RKO (cell line): ENCODE results near the gene FCER2.

Source experiments
- DNase-seq: peaks from one replicate; pipeline ENCODE4 v3.0.0-alpha.2; 2016; ENCODE audit warnings: low spot score

Gene FCER2

DNA sequence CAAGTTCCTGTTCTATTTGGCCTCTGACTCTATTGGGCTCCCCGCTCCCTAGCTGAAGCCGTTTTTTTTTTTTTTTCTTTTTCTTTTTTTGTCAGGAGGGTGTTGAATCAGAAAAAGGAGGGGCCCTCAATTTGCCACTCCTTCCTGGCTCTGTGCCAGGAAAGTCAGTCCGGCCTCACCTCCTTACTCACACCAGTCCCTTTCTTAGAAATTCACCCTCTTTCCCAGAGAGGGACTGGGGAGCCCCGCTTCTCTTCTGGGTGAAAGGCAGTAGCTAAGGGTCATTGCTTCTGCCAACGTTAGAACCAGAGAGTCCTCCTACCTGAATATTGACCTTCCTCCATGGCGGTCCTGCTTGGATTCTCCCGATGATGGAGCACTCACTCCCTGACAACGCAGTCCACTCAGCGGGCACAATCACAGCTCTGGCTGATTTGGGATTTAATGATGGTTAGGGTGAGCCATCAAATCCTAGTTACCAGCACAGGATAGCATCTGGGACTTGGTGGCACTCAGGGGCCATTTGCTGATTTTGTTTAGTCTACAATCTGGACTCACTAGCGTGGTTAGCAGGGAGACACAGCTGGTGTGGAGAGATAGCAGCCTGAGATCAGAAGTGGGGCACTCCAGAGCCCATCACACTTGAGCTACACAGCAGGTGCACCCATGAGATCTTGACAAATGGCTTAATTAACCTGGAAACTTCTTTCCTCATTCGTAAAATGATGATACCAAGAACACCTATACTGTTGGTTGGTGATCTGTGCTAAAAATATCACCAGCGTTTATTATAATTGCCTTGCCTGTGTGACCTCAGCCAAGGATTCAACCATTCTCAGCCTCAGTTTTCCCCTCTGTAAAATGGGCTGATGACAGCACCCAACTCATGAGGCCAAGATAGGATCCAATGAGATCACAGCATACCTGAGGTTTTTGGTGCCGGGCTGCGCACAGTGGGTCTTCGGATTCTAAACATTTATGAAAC lies 2.2 kb downstream of the FCER2 start:
- peak; percentile 81 for DNase-seq

DNA sequence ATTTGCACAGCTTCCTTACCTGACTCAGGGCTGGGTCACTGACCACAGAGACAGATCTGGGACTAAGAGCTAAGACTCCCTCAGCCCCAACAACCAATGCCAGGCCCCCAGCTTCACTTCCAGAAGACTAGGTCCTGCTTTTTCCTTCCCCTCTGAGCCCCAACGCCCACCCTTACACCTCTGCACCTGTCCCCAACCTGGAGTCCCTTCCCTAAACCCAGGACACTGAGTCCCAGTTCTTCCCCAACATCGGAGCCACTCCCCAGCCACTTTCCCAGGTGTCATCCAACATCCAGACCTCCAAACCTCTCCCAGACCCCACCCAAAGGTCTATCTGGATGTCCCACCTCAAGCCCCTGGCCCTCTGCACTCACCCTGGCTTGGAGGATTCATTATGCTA lies 2.9 kb downstream of the FCER2 start:
- no peak for DNase-seq

DNA sequence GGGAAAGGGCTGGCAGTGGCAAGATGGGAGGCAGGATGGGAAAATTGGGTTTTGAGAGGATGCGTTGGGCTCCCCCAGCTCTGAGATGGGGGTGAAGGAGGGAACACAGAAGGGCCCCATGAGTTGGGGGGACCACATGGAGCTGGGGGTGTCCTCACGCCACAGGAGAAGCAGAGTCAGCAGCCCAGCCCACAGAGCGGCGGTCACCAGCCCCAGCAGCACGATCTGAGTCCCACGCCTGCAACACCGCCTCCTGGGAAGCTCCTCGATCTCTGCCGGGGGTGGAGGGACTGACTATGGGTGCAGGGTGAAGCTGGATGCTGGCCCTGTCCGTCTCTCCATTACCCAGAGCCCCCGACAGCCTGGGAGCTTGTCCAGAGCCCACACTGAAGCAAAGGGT lies 3.3 kb downstream of the FCER2 start:
- DNase-seq: no peak

DNA sequence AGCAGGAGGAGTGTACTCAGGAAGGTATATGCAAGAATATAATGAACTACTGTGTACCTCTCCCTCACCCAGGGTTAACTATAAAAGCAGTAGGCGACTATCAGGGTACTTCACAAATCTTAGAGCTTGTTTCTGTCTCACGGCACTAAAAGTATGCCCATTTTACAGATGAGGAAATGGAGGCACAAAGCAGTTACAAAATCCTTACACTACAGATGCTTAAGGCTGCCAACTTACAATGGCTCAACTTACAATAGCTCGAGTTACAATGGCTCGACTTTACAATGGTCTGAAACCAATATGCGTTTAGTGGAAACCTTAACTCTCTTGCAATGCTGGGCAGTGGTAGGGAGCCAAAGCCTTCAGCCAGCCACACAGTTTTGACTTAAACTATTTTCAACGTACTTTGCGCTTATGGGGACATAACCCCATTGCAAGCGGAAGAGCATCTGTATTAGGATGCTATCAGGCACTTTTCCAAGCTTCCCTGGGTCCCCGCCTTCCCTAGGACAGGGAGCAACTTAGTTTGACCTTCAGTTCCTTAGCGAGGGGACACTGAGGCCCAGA lies 4.1 kb downstream of the FCER2 start:
- no peak for DNase-seq

DNA sequence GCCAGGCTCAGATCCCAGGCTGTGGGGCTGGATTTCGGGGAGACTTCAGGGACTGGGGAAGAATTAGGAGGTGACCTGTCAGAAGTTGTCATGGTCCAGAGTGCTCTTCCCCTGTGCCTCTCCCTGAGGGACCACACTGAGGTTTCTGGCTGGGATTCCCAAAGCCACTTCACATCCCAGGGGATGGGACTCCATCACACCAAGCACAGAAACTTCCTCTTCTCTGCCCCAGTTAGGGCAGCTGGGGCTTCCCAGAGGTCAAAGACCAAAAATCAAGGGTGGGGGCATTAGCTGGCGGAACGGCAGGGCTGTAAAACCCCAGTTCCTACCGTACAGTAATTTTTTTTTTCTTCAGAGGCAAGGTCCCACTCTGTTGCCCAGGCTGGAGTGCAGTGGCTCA lies 7.4 kb downstream of the FCER2 start:
- DNase-seq: no peak

DNA sequence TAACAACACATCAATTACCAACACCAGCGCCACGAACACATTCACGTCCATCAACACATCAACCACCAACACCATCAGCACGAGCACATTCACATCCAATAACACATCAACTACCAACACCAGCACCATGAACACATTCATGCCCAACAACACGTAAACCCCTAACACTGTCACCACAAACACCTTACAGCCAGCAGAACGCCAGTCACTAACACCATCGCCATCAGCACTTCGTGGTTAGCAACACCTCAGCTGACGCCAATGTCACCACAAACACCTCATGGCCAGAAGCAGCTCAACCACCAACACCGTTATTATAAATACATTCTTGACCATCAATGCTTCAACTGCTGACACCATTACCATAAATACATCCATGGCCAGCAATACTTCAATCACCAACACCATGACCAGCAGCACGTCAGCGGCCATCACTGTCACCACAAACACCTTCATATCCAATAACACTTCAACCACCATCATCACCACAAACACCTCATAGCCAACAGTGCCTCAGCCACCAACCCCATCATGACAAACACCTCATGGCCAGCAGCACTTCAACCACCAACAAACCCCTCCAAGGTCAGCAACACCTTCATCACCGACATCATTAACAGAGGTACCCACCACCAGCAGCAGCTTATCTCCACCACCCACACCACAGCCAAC lies 9.4 kb downstream of the FCER2 start:
- DNase-seq: no peak

DNA sequence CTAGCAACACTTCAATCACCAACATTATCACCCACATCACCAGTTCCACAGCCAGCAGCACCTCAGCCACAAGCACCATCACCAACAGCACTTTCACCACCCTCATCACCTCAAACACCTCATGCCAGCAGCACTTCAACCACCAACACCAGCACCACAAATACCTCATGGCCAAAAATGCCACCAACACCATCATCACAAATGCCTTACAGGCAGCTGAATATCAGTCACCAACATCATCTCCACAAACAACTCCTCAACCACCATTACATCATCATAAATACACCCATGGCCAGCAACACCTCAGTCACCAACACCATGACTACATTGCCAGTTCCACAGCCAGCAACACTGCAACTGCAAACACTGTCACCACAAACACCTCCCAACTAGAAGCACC lies 10.4 kb downstream of the FCER2 start:
- DNase-seq: no peak

DNA sequence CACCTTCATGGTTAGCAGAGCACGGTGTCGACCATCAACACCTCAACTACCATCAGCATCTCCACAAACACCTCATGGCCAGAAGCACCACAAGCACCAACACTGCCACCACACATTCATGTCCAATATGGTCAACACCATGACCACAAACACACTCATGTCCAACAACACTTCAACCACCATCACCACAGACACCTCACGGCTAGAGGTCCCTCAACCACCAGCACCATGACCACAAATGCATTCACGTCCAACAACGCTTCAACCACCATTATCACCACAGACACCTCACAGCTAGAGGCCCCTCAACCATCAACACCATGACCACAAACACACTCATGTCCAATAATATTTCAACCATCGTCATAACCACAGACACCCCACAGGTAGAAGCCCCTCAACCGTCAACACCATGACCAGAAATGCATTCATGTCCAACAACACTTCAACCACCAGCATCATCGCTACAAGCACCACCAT lies 11.1 kb downstream of the FCER2 start:
- DNase-seq: no peak

DNA sequence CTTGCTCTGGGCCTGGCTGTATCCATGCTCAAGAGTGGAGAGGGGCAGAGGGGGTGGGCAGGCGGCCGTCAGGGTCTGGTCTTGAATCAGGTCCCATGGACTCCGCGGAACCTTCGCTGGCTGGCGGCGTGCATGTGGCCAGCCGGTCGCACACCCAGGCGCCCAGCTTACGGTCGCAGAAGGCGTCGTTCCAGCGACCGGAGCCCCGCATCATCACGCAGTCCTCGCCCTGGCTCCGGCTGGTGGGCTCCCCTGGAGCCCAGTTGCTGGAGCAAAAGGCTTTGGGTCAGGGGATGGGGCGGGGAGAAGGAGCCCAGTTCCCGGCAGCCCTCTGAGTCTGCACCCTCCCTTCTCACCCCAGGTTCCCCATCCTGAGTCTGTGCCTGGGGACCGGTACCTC lies 12.8 kb downstream of the FCER2 start:
- no peak for DNase-seq

DNA sequence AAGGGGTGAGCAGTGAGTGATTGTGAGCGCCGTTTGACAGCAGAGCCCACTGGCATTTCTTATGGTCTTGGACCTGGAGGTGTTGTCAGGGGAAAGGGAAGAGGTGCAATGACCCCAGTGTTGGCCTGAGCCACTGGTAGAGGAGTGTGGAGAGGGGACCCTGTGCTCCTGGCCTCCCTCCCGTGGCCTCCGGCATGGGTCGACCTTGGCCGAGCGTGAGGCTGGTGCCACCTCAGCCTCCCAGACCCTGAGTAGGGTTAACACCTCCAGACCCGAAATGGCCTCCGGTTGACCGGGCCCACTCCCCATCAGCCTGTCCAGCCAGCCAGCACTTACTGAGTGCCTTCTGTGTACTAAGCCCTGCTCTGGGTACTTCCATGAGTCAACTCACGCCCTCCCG lies 14.8 kb downstream of the FCER2 start:
- DNase-seq: no peak

DNA sequence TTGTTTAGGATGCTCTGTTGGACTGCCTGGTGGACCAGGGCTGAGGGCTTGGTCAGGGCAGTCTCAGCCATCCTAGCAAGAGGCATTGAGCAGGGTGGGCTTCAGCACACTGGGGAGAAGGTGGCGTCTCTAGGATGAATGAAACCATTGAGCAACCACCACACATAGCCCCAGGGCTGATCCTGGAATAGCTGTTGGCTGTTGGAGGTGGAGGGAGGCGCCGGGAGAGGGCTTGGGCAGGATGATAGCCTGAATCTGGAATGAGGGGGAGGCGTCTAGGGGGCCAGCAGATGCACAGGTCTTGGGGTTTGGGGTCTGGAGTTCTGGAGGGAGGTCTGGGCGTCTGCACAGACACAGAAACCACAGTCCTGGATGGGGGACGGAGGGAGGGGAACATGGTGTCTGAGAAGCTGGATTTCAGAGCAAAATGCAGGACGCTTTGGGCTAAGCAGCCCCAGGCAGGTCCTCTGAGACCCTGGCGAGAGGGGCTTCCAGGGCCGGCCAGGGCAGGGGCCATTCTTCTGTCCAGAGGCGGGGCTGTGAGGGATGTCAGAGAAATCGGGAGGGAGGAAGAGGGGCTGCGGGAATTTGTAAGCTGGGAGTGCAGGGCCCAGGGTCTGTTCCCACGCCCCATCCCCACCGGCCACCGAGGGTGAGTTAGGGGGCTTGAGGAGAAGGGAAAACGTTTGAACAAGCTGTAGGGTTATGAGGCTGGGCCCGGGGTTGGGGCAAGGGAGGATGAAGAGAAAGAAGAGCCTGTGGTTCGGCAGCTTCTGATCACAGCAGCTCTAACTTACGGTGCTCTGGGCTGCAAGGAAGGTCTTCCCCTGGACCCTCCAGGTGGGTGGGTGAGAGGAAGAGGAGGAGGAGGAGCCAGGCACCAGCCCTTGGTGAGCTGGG lies 16.1 kb downstream of the FCER2 start:
- no peak for DNase-seq

DNA sequence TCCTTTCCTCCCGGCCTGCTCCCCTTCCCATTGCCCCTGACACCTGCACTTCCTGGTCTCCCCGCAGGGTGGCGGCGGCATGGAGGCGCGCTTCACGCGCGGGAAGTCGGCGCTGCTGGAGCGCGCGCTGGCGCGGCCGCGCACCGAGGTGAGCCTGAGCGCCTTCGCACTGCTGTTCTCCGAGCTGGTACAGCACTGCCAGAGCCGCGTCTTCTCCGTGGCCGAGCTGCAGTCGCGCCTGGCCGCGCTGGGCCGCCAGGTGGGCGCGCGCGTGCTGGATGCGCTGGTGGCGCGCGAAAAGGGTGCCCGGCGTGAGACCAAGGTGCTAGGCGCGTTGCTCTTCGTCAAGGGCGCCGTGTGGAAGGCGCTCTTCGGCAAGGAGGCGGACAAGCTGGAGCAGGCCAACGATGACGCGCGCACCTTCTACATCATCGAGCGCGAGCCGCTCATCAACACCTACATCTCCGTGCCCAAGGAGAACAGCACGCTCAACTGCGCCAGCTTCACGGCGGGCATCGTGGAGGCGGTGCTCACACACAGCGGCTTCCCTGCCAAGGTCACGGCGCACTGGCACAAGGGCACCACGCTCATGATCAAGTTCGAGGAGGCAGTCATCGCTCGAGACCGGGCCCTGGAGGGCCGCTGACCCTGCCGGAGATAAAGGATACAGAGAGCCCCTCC lies 19.6 kb downstream of the FCER2 start:
- DNase-seq: no peak

DNA sequence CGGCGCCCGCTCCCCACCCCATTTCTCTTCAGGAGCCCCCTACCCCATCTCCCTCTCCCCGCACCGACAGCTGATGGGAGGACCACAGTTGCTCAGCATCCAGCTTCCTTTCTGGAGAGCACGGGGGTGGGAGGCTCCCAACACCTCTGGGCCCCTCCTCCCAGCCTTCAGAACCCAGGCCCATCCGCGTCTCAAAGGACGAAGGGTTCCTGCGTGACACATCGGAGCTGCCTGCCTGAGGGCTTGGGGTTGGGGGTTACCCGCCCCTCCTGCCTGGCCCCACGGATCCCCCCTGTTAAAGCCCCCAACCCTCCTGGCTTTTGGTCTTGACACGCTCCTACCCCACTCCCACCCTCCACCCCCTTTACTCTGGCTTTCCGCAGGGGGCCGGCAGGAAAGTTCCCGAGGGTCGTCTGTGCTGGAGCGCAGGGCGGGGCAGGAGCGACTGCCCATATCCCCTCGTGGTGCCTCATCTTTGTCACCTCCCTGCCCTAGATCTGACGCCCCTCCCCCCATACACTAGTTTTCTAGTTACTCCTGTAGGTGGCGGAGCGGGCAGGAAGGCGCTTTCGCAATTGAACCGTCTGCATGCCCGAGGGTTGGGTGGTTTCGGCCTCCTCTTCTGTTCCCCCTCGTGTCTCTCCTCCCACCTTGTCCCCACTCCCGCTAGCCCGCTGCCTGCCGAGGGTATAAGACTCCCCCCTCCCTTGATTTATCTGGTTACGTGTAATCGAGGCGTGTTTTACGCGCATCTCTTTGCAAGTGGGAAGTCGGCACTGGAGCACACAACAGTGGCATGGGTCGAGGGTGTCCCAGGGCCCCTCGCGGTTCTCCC lies 20.4 kb downstream of the FCER2 start:
- peak; percentile 49 for DNase-seq

DNA sequence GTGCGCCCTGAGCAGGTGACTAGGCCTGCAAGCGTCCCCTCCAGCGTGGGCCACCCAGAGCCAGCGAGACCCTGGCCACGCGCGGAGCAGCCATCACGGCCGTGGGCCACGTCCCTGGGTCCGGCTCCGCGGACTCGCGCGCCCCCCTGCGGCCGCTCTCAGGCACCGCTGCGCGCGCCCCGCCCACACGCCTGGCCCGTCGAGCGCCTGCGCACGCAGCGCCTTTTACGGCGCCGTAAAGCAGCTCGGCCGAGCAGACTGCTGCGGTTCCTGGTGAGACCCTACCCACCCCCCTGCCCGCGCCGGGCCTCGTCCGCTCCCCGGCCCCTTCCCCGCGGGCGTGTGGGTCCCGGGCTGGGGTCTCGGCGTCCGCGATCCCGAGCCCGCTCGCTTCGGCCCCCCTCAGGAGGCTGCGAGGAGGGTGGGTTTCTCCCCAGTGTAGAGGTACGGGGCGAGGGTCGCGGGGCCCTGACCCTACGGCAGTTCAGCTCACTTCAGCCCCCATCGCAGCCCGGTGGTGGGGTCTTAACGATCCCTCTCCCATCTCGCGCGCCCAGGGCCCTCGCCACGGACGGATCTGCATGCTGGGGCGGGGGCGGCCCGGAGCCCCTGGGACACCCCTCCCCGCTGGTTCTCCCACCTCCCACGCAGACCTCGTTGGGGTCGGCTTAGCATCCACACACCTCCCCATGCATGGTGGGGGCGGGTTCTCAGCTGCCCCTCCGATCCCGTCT lies 21.2 kb downstream of the FCER2 start, which contains the start of gene TRAPPC5:
TRAPPC5 (plus strand) TSS at position 228 of the 734 bp plus-strand sequence. CDS start 1,421 bp downstream, outside the sequence.
- DNase-seq: peak; percentile 80

DNA sequence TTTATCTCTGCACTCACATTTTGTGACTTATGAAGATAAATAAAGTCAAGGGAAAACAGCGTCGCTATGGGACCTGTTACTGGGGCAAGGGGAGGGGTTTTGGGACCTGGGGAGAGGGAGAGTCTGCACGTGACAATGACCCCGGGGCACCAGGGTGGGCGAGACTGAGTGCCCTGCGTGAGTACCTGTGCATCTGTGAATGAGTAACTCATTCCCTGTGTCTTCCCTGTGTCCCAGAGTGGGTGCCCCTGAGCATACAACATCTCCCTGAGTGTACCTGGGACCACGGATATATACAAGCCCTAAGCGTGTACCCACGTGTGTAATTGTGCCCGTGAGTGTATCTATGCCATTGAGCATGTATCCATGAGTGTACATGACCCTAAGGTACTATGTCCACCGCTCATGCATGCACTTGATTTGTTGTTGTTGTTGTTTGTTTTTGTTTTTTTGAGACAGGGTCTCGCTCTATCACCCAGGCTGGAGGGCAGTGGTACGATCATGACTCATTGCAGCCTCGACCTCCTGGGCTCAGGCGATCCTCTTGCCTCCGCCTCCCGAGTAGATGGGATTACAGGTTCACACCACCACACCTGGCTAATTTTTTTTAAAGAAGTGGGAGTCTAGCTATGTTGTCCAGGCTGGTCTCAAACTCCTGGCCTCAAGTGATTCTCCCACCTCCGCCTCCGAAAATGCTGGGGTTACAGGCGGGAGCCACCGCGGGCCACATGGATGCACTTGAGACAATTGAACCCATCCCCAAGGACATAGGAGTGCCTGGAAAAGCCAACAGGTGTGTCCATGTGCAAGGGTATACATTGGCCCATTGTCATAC lies 21.9 kb downstream of the FCER2 start:
- no peak for DNase-seq

DNA sequence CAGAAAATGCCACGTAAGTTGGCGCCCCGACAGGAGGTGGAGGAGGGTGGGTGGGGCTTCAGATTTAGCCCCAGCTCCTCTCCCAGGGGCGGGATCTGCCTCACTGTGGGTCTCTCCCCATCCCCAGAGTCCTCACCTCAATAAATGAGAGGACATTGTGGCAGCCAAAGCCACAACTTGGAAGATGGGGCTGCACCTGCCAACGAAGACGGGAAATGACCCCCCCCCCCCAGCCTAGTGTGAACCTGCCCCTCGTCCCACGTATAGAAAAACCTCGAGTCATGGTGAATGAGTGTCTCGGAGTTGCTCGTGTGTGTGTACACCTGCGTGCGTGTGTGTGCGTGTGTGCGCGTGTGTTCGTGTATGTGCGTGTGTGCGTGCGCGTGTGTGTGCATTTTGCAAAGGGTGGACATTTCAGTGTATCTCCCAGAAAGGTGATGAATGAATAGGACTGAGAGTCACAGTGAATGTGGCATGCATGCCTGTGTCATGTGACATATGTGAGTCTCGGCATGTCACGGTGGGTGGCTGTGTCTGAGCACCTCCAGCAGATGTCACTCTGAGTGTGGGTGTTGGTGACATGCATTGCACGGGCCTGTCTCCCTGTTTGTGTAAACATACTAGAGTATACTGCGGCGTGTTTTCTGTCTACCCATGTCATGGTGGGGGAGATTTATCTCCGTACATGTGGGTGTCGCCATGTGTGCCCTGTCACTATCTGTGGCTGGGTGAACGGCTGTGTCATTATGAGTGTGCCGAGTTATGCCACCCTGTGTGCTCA lies 22.8 kb downstream of the FCER2 start:
- DNase-seq: no peak

DNA sequence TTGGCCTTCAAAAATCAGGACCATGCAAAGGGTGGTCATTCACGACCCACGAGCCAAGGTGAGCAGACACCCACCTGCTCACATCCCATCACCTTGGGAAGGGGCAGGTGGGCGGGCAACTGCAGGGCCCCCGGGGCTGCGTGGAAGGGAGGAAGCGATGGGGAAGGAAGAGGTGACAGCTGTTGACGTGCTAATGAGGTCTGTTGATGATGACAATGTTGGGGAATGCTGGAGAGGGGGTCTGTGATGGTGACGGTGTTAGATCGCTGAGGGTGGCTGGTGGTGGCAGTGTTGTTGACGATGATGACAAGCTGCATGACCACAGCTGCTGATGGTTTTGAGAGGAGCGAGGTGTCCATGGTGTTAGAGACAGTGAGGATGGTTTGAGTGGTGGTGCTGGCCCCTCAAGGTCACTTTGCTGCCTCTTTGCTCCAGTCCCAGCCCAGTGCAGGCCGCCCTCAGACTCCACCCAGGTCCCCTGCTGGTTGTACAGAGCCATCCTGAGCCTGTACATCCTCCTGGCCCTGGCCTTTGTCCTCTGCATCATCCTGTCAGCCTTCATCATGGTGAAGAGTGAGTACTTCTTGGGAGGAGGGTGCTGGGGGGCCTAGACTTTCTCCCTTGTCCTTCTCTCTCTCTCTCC lies 24.1 kb downstream of the FCER2 start:
- no peak for DNase-seq
